ENCODE data around the gene PCDHA7.
"Not testable (repeated sequence)": the region's sequence is repeated elsewhere in the genome, so short reads cannot be mapped to it uniquely, and the experiment has no call there.

PCDHA7 gene

DNA sequence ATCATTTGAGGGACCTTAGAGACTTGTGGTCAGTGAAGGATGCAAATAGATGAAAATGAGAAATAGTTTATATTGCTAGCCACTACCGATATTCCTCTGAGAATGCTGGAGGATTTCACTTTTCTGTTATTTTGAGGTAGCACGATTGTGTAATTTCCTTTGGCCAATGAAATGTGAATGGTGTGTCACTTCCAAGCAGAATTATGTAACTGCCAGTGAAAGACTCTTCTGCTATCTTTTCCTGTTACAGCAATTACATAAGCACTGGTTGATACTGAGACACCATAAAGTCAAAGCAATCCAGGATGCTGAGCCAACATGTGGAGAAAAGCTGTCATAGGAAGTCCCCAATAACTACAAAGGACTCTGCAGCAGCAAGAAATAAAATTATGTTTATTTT lies 43.0 kb upstream of the PCDHA7 start:
- H3K9me3 ChIP-seq (ENCODE audit: insufficient read depth, low read length), result no peaks in the 10 kb centered on the region
- no peaks in the 10 kb centered on the region for H3K79me2 ChIP-seq (ENCODE audit: insufficient read depth, low read length)
- H3K9ac ChIP-seq (ENCODE audit: low read length), result no peak overlapping the region
- H3K4me3 ChIP-seq (ENCODE audit: insufficient read depth, low read length, poor library complexity, severe bottlenecking), result no peak overlapping the region
- no peaks in the 10 kb centered on the region for H3K9me2 ChIP-seq (replicated peaks; ENCODE audit: insufficient read depth, low read length)
- H3K4me2 ChIP-seq (ENCODE audit: low read depth, low read length, poor library complexity, severe bottlenecking), result no peak overlapping the region
- no peak overlapping the region for H2AFZ ChIP-seq (ENCODE audit: low read depth, low read length, severe bottlenecking)
- no peaks in the 10 kb centered on the region for H3K27me3 ChIP-seq (ENCODE audit: low read length)
- H4K20me1 ChIP-seq (ENCODE audit: low read depth, low read length), result no peaks in the 10 kb centered on the region
- TF ChIP-seq EZH2phosphoT487 (conservative IDR thresholded peaks at IDR 0.05; ENCODE audit: low read length), result no peak
- TF ChIP-seq, protein P1, sequence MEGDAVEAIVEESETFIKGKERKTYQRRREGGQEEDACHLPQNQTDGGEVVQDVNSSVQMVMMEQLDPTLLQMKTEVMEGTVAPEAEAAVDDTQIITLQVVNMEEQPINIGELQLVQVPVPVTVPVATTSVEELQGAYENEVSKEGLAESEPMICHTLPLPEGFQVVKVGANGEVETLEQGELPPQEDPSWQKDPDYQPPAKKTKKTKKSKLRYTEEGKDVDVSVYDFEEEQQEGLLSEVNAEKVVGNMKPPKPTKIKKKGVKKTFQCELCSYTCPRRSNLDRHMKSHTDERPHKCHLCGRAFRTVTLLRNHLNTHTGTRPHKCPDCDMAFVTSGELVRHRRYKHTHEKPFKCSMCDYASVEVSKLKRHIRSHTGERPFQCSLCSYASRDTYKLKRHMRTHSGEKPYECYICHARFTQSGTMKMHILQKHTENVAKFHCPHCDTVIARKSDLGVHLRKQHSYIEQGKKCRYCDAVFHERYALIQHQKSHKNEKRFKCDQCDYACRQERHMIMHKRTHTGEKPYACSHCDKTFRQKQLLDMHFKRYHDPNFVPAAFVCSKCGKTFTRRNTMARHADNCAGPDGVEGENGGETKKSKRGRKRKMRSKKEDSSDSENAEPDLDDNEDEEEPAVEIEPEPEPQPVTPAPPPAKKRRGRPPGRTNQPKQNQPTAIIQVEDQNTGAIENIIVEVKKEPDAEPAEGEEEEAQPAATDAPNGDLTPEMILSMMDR (IDR thresholded peaks at IDR 0.05; ENCODE audit: insufficient read depth, low read length, poor library complexity, severe bottlenecking), result no peak
- H3K36me3 ChIP-seq (ENCODE audit: low read length), result no peaks in the 10 kb centered on the region
- H3F3A ChIP-seq (ENCODE audit: insufficient read depth), result no peaks in the 10 kb centered on the region
- H3K27ac ChIP-seq (ENCODE audit: low read depth, low read length), result no peak overlapping the region

DNA sequence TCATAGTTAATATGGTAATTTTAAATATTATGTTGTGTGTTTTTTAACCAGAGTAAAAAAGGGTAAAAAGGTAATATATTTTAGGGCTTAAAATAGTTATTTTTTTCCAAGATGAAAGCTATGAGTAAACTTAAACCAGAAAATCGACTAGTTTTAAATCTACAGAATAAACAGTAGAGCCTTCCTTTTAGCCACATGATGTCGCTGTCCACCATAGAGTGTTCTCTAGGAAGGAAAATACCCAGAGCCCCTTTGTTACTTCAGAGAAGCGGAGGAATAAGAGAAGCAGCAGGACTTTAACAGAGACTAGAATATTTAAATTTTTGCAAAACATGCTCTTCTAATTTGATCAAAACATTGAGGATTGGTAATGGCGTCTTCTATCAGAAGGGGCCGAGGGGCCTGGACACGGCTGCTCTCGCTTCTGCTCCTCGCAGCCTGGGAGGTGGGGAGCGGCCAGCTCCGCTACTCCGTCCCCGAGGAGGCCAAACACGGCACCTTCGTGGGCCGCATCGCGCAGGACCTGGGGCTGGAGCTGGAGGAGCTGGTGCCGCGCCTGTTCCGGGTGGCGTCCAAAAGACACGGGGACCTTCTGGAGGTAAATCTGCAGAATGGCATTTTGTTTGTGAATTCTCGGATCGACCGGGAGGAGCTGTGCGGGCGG lies 39.3 kb upstream of the PCDHA7 start, which contains the start of gene PCDHA2:
PCDHA2 (plus strand) TSS at position 258 of the 664 bp plus-strand sequence.
- Histone ChIP-seq H3K4me2 (ENCODE audit: low read depth, low read length, poor library complexity, severe bottlenecking) (no peak within 1 kb of the TSS), H3K36me3 (ENCODE audit: low read length) (no peaks in the 10 kb centered on the region), H3K9me3 (ENCODE audit: insufficient read depth, low read length) (no peaks in the 10 kb centered on the region), H4K20me1 (ENCODE audit: low read depth, low read length) (no peaks in the 10 kb centered on the region), H3K27ac (ENCODE audit: low read depth, low read length) (no peak within 1 kb of the TSS), H3K9me2 (replicated peaks; ENCODE audit: insufficient read depth, low read length) (no peaks in the 10 kb centered on the region), H3F3A (ENCODE audit: insufficient read depth) (no peaks in the 10 kb centered on the region), H3K9ac (ENCODE audit: low read length) (no peak within 1 kb of the TSS), H2AFZ (ENCODE audit: low read depth, low read length, severe bottlenecking) (no peak within 1 kb of the TSS), H3K27me3 (ENCODE audit: low read length) (no peaks in the 10 kb centered on the region), H3K79me2 (ENCODE audit: insufficient read depth, low read length) (no peaks in the 10 kb centered on the region), H3K4me3 (ENCODE audit: insufficient read depth, low read length, poor library complexity, severe bottlenecking) (no peak within 1 kb of the TSS)
- TF ChIP-seq EZH2phosphoT487 (conservative IDR thresholded peaks at IDR 0.05; ENCODE audit: low read length), result no peak
- TF ChIP-seq, protein P1 (IDR thresholded peaks at IDR 0.05; ENCODE audit: insufficient read depth, low read length, poor library complexity, severe bottlenecking), result no peak

DNA sequence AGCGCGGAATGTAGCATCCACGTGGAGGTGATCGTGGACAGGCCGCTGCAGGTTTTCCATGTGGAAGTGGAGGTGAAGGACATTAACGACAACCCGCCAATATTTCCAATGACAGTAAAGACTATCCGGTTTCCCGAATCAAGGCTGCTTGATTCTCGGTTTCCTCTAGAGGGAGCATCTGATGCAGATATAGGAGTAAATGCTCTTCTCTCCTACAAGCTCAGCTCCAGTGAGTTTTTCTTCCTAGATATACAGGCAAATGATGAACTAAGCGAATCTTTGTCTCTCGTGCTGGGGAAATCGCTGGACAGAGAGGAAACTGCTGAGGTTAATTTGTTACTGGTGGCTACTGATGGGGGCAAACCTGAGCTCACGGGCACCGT lies 38.8 kb upstream of the PCDHA7 start:
- no peaks in the 10 kb centered on the region for H3K9me2 ChIP-seq (replicated peaks; ENCODE audit: insufficient read depth, low read length)
- H3F3A ChIP-seq (ENCODE audit: insufficient read depth), result no peaks in the 10 kb centered on the region
- no peak overlapping the region for H3K9ac ChIP-seq (ENCODE audit: low read length)
- H3K79me2 ChIP-seq (ENCODE audit: insufficient read depth, low read length), result no peaks in the 10 kb centered on the region
- H3K9me3 ChIP-seq (ENCODE audit: insufficient read depth, low read length), result no peaks in the 10 kb centered on the region
- no peaks in the 10 kb centered on the region for H4K20me1 ChIP-seq (ENCODE audit: low read depth, low read length)
- no peak overlapping the region for H2AFZ ChIP-seq (ENCODE audit: low read depth, low read length, severe bottlenecking)
- no peak overlapping the region for H3K4me2 ChIP-seq (ENCODE audit: low read depth, low read length, poor library complexity, severe bottlenecking)
- no peaks in the 10 kb centered on the region for H3K36me3 ChIP-seq (ENCODE audit: low read length)
- TF ChIP-seq, protein P1 (IDR thresholded peaks at IDR 0.05; ENCODE audit: insufficient read depth, low read length, poor library complexity, severe bottlenecking), result no peak
- no peak for TF ChIP-seq EZH2phosphoT487 (conservative IDR thresholded peaks at IDR 0.05; ENCODE audit: low read length)
- H3K4me3 ChIP-seq (ENCODE audit: insufficient read depth, low read length, poor library complexity, severe bottlenecking), result no peak overlapping the region
- no peaks in the 10 kb centered on the region for H3K27me3 ChIP-seq (ENCODE audit: low read length)
- no peak overlapping the region for H3K27ac ChIP-seq (ENCODE audit: low read depth, low read length)

DNA sequence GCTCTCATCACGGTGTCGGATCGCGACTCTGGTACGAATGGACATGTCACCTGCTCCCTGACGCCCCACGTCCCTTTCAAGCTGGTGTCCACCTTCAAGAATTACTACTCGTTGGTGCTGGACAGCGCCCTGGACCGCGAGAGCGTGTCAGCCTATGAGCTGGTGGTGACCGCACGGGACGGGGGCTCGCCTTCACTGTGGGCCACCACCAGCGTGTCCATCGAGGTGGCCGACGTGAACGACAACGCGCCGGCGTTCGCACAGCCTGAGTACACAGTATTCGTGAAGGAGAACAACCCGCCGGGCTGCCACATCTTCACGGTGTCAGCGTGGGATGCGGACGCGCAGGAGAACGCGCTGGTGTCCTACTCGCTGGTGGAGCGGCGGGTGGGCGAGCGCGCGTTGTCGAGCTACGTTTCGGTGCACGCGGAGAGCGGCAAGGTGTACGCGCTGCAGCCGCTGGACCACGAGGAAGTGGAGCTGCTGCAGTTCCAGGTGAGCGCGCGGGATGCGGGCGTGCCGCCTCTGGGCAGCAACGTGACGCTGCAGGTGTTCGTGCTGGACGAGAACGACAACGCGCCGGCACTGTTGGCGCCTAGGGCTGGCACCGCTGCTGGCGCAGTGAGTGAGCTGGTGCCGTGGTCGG lies 37.9 kb upstream of the PCDHA7 start:
- not testable (repeated sequence) for H3K9me3 ChIP-seq (ENCODE audit: insufficient read depth, low read length); H3K36me3 ChIP-seq (ENCODE audit: low read length); H3K4me2 ChIP-seq (ENCODE audit: low read depth, low read length, poor library complexity, severe bottlenecking); H3K9ac ChIP-seq (ENCODE audit: low read length); H3K27me3 ChIP-seq (ENCODE audit: low read length); H3K79me2 ChIP-seq (ENCODE audit: insufficient read depth, low read length); H3K27ac ChIP-seq (ENCODE audit: low read depth, low read length); H4K20me1 ChIP-seq (ENCODE audit: low read depth, low read length); H2AFZ ChIP-seq (ENCODE audit: low read depth, low read length, severe bottlenecking); H3K9me2 ChIP-seq (replicated peaks; ENCODE audit: insufficient read depth, low read length); H3K4me3 ChIP-seq (ENCODE audit: insufficient read depth, low read length, poor library complexity, severe bottlenecking); H3F3A ChIP-seq (ENCODE audit: insufficient read depth)

Measured in SU-DHL-6 (cell line).